ENCODE measurements around the gene CLMP. TPM values are rescaled to one million over a fixed set of nuclear protein-coding genes. Genes with fewer than 3 reads are reported as not detected.
"Not testable (repeated sequence)": the region's sequence is repeated elsewhere in the genome, so short reads cannot be mapped to it uniquely, and the experiment has no call there.

Gene CLMP
- polyA plus RNA-seq, 4 donors = 28.1 to 85.7 (median 40.0) TPM

DNA sequence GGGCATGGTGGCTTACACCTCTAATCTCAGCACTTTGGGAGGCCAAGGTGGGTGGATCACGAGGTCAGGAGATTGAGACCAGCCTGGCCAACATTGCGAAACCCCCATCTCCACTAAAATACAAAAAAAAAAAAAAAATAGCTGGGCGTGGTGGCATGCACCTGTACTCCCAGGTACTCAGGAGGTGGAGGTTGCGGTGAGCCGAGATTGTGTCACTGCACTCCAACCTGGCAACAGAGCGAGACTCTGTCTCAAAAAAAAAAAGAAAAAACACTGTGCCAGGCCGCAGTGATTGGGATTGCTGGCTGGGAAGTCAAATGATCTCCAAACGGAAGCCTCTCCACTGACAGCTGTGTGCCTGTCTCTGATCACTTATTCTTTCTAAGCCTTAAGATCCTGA, 104.9 kb downstream of the CLMP start:
- not testable (repeated sequence) for DNase-seq (ENCODE audit: low read depth in 4 of 4, low spot score in 3 of 4)

DNA sequence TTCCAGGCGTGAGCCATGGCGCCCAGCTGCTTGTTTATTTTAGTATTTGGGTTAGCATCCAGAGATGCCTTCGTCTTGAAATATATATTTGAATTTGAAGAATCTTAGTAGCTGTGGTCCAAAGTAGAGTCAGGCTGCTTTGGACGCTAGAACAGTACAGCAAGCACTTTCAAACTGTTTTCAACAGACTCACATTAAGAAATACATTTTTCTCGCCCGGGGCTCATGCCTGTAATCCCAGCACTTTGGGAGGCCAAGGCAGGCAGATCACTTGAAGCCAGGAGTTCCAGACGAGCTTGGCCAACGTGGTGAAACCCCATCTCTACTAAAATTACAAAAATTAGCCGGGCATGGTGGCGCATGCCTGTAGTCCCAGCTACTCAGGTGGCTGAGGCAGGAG, 106.2 kb downstream of the CLMP start:
- not testable (repeated sequence) for DNase-seq (ENCODE audit: low read depth in 4 of 4, low spot score in 3 of 4)

GRCh38 chr11:123087657-123088056, 107.4 kb downstream of the CLMP start:
- not testable (repeated sequence) for DNase-seq (ENCODE audit: low read depth in 4 of 4, low spot score in 3 of 4)

DNA sequence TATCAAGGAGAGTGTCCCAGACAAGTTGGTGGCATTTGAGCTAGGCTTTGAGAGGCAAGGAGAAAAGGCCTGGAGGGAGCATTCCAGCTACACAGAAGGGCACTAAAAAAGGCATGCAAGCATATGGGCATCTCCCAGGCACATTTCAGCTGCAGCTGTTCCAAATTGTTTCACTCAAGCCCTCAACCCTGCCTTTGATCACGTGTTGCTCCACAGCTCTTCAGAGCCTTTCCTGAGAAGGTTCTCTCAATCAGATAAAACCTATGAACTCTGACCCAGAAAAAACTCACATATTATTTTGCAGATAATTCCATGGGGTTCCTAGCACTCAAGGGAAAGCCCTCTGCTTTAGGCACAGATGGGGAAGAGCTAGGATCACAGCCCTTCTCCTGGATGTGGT, 108.7 kb downstream of the CLMP start:
- DNase-seq (ENCODE audit: low read depth in 4 of 4, low spot score in 3 of 4) = no peak

- no peak for DNase-seq (ENCODE audit: low read depth in 4 of 4, low spot score in 3 of 4)
These were observed 109.6 kb downstream of the CLMP start for GRCh38 chr11:123085497-123085896.

- no peak for DNase-seq (ENCODE audit: low read depth in 4 of 4, low spot score in 3 of 4)
These were observed 110.6 kb downstream of the CLMP start for GRCh38 chr11:123084454-123084853.

- peak in 1 of 4 donors; percentile 31 for DNase-seq (ENCODE audit: low read depth in 4 of 4, low spot score in 3 of 4)
These were observed 111.4 kb downstream of the CLMP start for GRCh38 chr11:123083623-123084029.

GRCh38 chr11:123082977-123083376, 112.1 kb downstream of the CLMP start:
- no peak for DNase-seq (ENCODE audit: low read depth in 4 of 4, low spot score in 3 of 4)

DNA sequence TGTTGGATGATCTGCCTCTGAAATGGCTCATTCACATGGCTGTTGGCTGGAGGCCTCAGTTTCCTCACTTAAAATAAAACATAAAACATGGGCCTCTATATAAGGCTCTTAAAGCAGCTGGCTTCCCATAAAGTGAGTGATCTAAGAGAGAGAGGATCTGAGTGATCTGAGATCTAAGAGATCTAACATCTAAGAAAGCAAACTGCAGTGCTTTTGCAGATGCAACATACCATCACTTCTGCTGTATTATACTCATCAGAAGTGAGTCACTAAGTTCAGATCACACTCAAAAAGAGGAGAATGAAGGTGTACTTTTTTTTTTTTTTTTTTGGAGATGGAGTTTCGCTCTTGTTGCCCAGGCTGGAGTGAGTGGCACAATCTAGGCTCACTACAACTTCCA, 115.0 kb downstream of the CLMP start:
- no peak for DNase-seq (ENCODE audit: low read depth in 4 of 4, low spot score in 3 of 4)

GRCh38 chr11:123076484-123076883, 118.6 kb downstream of the CLMP start:
- DNase-seq (ENCODE audit: low read depth in 4 of 4, low spot score in 3 of 4) = no peak

DNA sequence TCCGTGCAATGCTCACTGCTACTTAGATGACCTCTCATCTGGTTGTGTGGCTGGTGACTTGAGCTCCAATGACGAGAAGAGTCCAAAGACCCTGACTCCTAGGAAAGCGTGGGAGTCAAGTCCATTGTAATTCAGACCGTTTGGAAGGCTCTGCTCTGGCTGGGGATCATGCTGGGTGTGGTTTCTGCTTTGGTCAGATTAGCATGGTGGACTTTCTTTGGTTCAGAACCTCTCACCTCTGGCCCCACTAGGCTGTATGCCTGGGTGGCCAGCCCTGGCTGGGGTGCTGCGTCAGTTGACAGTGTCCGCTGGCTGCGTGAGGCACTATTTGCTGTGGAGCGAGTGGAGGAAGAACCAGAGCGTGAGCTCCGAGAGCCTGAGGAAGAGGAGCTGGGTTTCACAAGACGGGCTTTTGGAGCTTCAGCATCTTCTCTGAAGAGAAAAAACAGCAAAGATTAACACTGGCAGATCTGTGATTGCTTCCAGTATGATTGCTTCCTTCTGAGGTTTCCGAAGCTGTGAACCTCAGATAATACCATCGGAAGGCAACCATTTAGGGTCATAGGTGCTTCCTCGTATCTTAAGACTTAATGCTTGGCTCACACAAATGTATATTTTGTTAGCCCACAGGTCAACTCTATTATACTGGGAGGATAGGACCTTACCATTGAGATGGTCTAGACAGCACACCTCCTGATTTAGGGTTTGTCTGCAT, 121.5 kb downstream of the CLMP start:
- no peak for DNase-seq (ENCODE audit: low read depth in 4 of 4, low spot score in 3 of 4)

DNA sequence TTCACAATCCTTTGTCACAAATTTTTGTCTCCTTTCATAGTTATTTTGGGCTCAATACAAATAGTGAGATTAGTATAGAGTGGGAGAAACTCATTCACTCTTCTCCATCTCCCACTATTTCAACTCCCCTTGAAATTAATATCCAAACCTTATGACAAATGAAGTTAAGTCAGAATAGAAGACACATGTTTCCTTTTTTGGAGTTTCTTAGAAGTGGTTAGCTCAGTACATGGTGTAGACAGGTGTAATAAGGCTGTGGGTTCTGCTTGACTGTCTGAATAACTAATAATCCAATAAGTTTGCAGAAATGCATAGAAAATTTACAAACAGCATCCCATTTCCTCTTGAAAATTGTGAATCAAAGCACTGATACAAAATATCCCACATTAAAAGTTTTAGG, 122.3 kb downstream of the CLMP start:
- DNase-seq (ENCODE audit: low read depth in 4 of 4, low spot score in 3 of 4) = no peak

- DNase-seq (ENCODE audit: low read depth in 4 of 4, low spot score in 3 of 4) = no peak
These were observed 122.7 kb downstream of the CLMP start for GRCh38 chr11:123072332-123072761.

DNA sequence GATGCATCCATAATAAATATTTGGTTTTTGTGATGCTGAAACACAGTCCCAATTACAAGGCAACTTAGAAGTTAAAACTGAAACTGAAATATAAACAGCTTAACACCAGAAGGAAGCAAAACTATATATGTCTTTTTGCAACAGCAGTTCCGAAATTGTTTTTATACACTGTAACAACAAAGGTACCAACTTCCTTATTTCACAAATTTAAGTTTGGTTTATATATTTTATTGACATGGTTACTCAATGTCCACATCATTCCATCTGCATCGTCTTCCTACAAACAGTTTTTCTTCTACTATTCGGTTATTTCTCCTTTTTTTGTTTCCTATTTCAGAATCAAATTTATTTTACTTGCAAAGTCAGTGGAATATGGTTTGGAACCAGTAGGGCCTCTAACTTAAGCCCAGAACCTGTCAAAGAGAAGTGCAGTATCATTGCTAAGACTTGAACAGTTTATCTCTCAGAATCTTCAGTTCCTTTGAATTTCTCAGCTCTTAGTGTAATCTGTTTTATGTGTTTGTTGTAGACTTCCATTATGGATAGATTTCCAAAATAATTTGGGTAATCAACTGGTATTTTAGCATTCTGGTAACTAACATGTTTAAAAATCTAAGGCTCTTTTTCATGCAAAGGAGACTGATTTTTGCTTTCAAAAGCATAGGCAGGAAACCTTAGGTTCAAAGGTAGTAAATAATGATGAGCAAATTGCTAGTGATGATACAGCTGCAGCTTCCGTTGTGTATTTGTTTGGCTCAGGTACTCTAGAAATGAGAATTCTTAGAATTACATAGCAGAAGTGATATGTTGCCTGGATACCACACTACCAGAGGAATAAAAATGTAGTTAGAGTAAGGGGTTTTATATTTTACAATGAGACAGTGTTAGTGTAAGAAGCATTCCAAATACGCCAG, 124.9 kb downstream of the CLMP start:
- DNase-seq (ENCODE audit: low read depth in 4 of 4, low spot score in 3 of 4) = no peak

DNA sequence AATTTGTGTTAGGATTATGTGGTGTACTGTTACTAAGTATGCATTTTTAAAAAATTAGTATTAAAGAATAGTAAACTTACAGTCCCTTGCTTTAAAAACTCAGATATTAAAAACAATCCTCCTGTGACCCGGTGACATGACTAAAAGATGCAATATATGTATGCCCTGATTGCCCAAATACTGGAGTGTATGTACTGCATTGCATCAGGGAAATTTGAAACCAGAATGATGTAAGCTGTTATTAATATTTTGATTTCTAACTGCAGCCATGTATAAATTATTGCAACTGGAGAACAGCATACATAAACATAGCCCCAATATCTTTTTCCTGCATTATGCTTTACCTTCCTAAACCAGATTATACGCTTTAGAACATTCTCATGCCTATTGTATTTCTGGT, 129.4 kb downstream of the CLMP start:
- no peak for DNase-seq (ENCODE audit: low read depth in 4 of 4, low spot score in 3 of 4)

DNA sequence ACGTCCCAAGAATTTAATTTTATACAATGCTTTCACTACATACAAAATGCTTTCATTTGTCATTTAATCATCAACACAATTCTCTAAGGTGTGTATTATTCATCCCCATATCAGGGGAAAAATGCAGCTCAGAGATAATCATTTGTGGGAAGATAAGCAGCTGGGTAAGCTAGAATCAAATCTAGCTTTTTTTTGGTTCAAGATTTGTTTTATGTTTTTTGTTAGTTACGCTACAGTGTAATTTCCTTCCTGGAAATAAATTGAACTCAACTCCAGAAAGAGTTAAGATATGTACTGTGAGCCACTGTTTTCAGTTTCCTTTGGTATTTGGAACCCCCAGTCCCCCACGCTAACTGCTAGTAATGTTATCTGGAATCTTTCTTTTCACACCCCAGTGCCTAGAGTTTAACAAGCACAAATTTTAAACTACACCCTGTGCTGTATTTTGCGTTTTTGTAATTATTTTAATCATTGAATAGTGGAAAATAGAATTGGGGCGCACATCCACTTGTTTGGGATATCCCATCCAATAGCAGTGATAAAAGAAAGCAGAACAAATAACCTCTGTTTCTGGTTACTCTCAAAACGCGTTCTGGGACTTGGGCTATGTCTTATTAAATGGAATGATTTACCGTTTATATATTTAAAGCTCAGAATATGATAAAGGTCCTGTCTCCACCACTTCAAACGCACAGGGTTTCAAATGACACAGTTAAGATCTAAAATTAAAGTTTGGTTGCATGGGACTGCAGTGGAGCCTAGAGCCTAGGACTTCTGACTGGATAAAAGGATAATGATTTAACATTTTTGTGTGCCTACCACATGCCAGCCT, 131.0 kb downstream of the CLMP start:
- no peak for DNase-seq (ENCODE audit: low read depth in 4 of 4, low spot score in 3 of 4)

- peak in 1 of 4 donors; percentile 42 for DNase-seq (ENCODE audit: low read depth in 4 of 4, low spot score in 3 of 4)
These were observed 131.9 kb downstream of the CLMP start for GRCh38 chr11:123062892-123063825.

GRCh38 chr11:123062158-123062891, 132.7 kb downstream of the CLMP start:
- DNase-seq (ENCODE audit: low read depth in 4 of 4, low spot score in 3 of 4) = peak; percentile 96 to 98 (median 98)
